DND-41 (cell line): ENCODE results near the gene GANAB.

Experiments
- EZH2 ChIP-seq: IDR thresholded peaks from 3 replicates; pipeline ENCODE4 v1.6.1; 2012; ENCODE audit warnings: borderline replicate concordance, low read depth, mild to moderate bottlenecking, moderate library complexity, low read length, inconsistent platforms; ENCODE audit not compliant: severe bottlenecking
- TF ChIP-seq, protein P1 (sequence below): IDR thresholded peaks from 2 replicates; pipeline ENCODE4 v1.5.1; 2012; ENCODE audit warnings: borderline replicate concordance, low read length, moderate library complexity, mild to moderate bottlenecking; ENCODE audit not compliant: poor library complexity, severe bottlenecking; ENCODE audit errors: extremely low read depth

- TF ChIP-seq, protein P1, sequence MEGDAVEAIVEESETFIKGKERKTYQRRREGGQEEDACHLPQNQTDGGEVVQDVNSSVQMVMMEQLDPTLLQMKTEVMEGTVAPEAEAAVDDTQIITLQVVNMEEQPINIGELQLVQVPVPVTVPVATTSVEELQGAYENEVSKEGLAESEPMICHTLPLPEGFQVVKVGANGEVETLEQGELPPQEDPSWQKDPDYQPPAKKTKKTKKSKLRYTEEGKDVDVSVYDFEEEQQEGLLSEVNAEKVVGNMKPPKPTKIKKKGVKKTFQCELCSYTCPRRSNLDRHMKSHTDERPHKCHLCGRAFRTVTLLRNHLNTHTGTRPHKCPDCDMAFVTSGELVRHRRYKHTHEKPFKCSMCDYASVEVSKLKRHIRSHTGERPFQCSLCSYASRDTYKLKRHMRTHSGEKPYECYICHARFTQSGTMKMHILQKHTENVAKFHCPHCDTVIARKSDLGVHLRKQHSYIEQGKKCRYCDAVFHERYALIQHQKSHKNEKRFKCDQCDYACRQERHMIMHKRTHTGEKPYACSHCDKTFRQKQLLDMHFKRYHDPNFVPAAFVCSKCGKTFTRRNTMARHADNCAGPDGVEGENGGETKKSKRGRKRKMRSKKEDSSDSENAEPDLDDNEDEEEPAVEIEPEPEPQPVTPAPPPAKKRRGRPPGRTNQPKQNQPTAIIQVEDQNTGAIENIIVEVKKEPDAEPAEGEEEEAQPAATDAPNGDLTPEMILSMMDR = no peak
- TF ChIP-seq EZH2 = no peak
Observed at GRCh38 chr11:62647609-62648005, 1.2 kb upstream of the GANAB start.
